ENCODE results near the gene SALL1.

DNA sequence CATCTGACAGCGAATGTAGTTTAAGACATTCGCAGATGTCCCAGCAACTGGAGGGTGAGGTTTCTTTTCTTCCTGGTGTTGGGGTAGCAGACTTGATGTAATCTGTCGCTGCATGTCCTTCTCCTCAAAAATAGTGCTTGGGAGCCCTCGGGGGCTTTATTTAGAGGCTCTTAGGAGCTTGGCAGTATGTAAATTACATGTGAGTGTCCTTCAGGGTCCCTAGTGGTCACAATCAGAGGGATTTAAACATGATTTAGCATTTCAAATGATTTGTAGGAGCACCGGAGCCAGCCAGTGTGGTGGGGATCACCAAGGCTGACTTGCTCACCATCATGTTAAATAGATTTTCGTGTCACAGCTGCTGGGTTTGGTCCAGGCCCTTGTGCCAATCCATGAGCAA, 8.8 kb upstream of the SALL1 start:
- TF ChIP-seq, protein P1, sequence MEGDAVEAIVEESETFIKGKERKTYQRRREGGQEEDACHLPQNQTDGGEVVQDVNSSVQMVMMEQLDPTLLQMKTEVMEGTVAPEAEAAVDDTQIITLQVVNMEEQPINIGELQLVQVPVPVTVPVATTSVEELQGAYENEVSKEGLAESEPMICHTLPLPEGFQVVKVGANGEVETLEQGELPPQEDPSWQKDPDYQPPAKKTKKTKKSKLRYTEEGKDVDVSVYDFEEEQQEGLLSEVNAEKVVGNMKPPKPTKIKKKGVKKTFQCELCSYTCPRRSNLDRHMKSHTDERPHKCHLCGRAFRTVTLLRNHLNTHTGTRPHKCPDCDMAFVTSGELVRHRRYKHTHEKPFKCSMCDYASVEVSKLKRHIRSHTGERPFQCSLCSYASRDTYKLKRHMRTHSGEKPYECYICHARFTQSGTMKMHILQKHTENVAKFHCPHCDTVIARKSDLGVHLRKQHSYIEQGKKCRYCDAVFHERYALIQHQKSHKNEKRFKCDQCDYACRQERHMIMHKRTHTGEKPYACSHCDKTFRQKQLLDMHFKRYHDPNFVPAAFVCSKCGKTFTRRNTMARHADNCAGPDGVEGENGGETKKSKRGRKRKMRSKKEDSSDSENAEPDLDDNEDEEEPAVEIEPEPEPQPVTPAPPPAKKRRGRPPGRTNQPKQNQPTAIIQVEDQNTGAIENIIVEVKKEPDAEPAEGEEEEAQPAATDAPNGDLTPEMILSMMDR (IDR thresholded peaks at IDR 0.05) = no peak
- no peak for TF ChIP-seq POLR2A (IDR thresholded peaks at IDR 0.05)
- TF ChIP-seq EP300 (IDR thresholded peaks at IDR 0.05) = no peak

All from suprapubic skin (tissue), 3 donors.